ENCODE results near the gene ROBO1. TPM values are rescaled to one million over a fixed set of nuclear protein-coding genes. Genes with fewer than 3 reads are reported as not detected.

ROBO1 gene
- total and polyA plus RNA-seq, 2 of the 8 experiments (the other 6 are each of a cell fraction or from before 2014, with no cell fraction given), result 51.4 to 91.0 TPM

- Histone ChIP-seq H4K20me1 (replicated peaks in 1 of 2; ENCODE audit: control insufficient read depth in 1 of 2, insufficient read depth in 2 of 2, low read length in 2 of 2) (no peaks in the 10 kb centered on the region), H3K23ac (ENCODE audit: insufficient read length) (no peak overlapping the region), H3K4me3 (ENCODE audit: extremely low read depth in 1 of 4, insufficient read depth in 2 of 4, low read depth in 3 of 4, low read length in 4 of 4) (no peak overlapping the region), H3K14ac (ENCODE audit: insufficient read length) (no peak overlapping the region), H3K56ac (replicated peaks; ENCODE audit: insufficient read length, low read depth, low read length) (no peak overlapping the region), H3K4ac (replicated peaks; ENCODE audit: insufficient read length, low read depth, low read length) (no peak overlapping the region), H4K8ac (ENCODE audit: extremely low read depth, insufficient read depth, low read length) (no peak overlapping the region), H3K4me1 (replicated peaks in 1 of 4; ENCODE audit: control insufficient read depth in 3 of 4, insufficient read depth in 4 of 4, low read length in 3 of 4) (no peaks in the 10 kb centered on the region), H3K18ac (ENCODE audit: extremely low read depth, low read length) (no peak overlapping the region), H2BK120ac (replicated peaks; ENCODE audit: low read depth, low read length) (no peak overlapping the region), H2BK12ac (ENCODE audit: low read depth, low read length) (0 out of 2 replicates have a peak overlapping the region, but pooled peaks have one; percentile 55), H2BK20ac (ENCODE audit: low read length) (0 out of 2 replicates have a peak overlapping the region, but pooled peaks have one; percentile 43), H2BK5ac (ENCODE audit: low read depth, low read length) (0 out of 2 replicates have a peak overlapping the region, but pooled peaks have one; percentile 6), H3K79me1 (ENCODE audit: low read depth, low read length) (no peaks in the 10 kb centered on the region), H4K91ac (replicated peaks; ENCODE audit: insufficient read length, low read length) (no peak overlapping the region), H3K79me2 (ENCODE audit: control insufficient read depth in 1 of 2, insufficient read depth in 2 of 2, low read length in 2 of 2) (no peaks in the 10 kb centered on the region), H3K4me2 (ENCODE audit: insufficient read depth in 1 of 2, low read depth in 2 of 2, low read length in 2 of 2) (no peak overlapping the region), H3K27ac (ENCODE audit: low read depth, low read length) (no peak overlapping the region), H4K5ac (ENCODE audit: insufficient read length, low read depth, low read length) (no peak overlapping the region), H2AK5ac (ENCODE audit: low read depth, low read length) (no peak overlapping the region), H3K36me3 (ENCODE audit: control insufficient read depth in 2 of 4, insufficient read depth in 4 of 4, low read length in 3 of 4) (no peaks in the 10 kb centered on the region), H2BK15ac (ENCODE audit: low read length) (no peak overlapping the region), H3K9ac (replicated peaks in 1 of 4; ENCODE audit: extremely low read depth in 1 of 4, low read depth in 3 of 4, low read length in 3 of 4) (no peak overlapping the region), H3K27me3 (replicated peaks in 1 of 4; ENCODE audit: control insufficient read depth in 3 of 4, extremely low read depth in 1 of 4, insufficient read depth in 3 of 4, low read length in 3 of 4) (no peaks in the 10 kb centered on the region), H3K23me2 (ENCODE audit: low read depth, low read length) (no peaks in the 10 kb centered on the region), H2AFZ (ENCODE audit: low read length) (peak overlapping the region; percentile 79), H3K9me3 (ENCODE audit: insufficient read depth in 2 of 2, low read depth in 1 of 2, low read length in 1 of 2) (no peaks in the 10 kb centered on the region)
- WGBS, 2 experiments (ENCODE audit: extremely low coverage in 1 of 2, insufficient coverage in 1 of 2, insufficient read length in 1 of 2, insufficient replicate concordance in 2 of 2, low coverage in 1 of 2, low lambda C conversion rate in 2 of 2, missing lambda C conversion rate in 1 of 2), result 89% methylated on average over 3 of the region's 3 CpGs; no CpG with 5 or more reads in 1 of the 2 experiments
- ChIA-PET POLR2A (ENCODE audit: partially characterized antibody) (no interaction called here), CTCF (ENCODE audit: partially characterized antibody) (interaction anchor here (0.9 to 1.7 kb wide), 2 partner anchors 17 to 31 kb away, joined by 3 to 5 read pairs; no protein-coding TSS in a partner anchor)
- DNase-seq (ENCODE audit: low read depth in 1 of 2, low spot score in 2 of 2), result peak in 1 of 2 experiments; percentile 34
- TF ChIP-seq POLR2A (IDR thresholded peaks at IDR 0.05; ENCODE audit: control extremely low read depth in 1 of 2, low read depth in 2 of 2, low read length in 2 of 2) (no peak), JUND (IDR thresholded peaks at IDR 0.05; ENCODE audit: low read length) (peak; percentile 55; the same call in 1 of the 2 replicates), EP300 (IDR thresholded peaks at IDR 0.05; ENCODE audit: borderline replicate concordance in 1 of 2, low read depth in 2 of 2, low read length in 2 of 2) (no peak)
- FAIRE-seq, result no peak
These were observed 300.1 kb downstream of the ROBO1 start for GRCh38 chr3:79467721-79468120.
